Skin epidermis (tissue), 12 donors: ENCODE results near the gene ABHD2.
"Not testable (repeated sequence)": the region's sequence is repeated elsewhere in the genome, so short reads cannot be mapped to it uniquely, and the experiment has no call there.

Source experiments
- H3K27ac ChIP-seq, 21 experiments: fragments of 200-600 bp; sonication (generic) in 11 of 21; one replicate each; pipeline ENCODE4 v1.5.0; 2020; ENCODE audit warnings: mild to moderate bottlenecking in 3 of 21, inconsistent platforms in 2 of 21, moderate library complexity in 2 of 21
- H3K4me3 ChIP-seq, 7 experiments: fragments of 200-600 bp; sonication (generic) in 2 of 7; one replicate each; pipeline ENCODE4 v1.5.0; 2020; ENCODE audit warnings: inconsistent platforms in 2 of 7, mild to moderate bottlenecking in 2 of 7, moderate library complexity in 1 of 7

Gene ABHD2

GRCh38 chr15:89115547-89115946 lies 27.3 kb downstream of the ABHD2 start:
- Histone ChIP-seq H3K27ac (peak overlapping the region in 1 of 21 experiments; percentile 39), H3K4me3 (no peak overlapping the region)

GRCh38 chr15:89116404-89116803 lies 28.1 kb downstream of the ABHD2 start:
- Histone ChIP-seq H3K4me3 (no peak overlapping the region), H3K27ac (peak overlapping the region in 1 of 21 experiments; percentile 26)

GRCh38 chr15:89117790-89118189 lies 29.5 kb downstream of the ABHD2 start:
- peak overlapping the region in 2 of 21 experiments; percentile 11 for H3K27ac ChIP-seq
- no peak overlapping the region for H3K4me3 ChIP-seq

GRCh38 chr15:89118481-89118989 lies 30.3 kb downstream of the ABHD2 start:
- Histone ChIP-seq H3K27ac (peak overlapping the region in 6 of 21 experiments; percentile 51 to 80 (median 64)), H3K4me3 (no peak overlapping the region)

GRCh38 chr15:89119489-89120478 lies 31.5 kb downstream of the ABHD2 start:
- Histone ChIP-seq H3K4me3 (no peak overlapping the region), H3K27ac (peak overlapping the region in 12 of 21 experiments; percentile 0 to 80 (median 54))

- peak overlapping the region in 7 of 21 experiments; percentile 8 to 80 (median 51) for H3K27ac ChIP-seq
- H3K4me3 ChIP-seq: not testable (repeated sequence)
Observed at GRCh38 chr15:89120479-89121000, 32.3 kb downstream of the ABHD2 start.

- H3K4me3 ChIP-seq: no peak overlapping the region
- H3K27ac ChIP-seq: peak overlapping the region in 5 of 21 experiments; percentile 8 to 80 (median 22)
Observed at GRCh38 chr15:89121414-89121813, 33.2 kb downstream of the ABHD2 start.

GRCh38 chr15:89122505-89123180 lies 34.4 kb downstream of the ABHD2 start:
- H3K27ac ChIP-seq: peak overlapping the region in 1 of 21 experiments; percentile 6
- H3K4me3 ChIP-seq: no peak overlapping the region

- Histone ChIP-seq H3K27ac (peak overlapping the region in 1 of 21 experiments; percentile 6), H3K4me3 (no peak overlapping the region)
Observed at GRCh38 chr15:89123181-89123525, 34.9 kb downstream of the ABHD2 start.

GRCh38 chr15:89125088-89125826 lies 37.0 kb downstream of the ABHD2 start:
- Histone ChIP-seq H3K27ac (no peak overlapping the region), H3K4me3 (no peak overlapping the region)

GRCh38 chr15:89126009-89126408 lies 37.8 kb downstream of the ABHD2 start:
- no peak overlapping the region for H3K27ac ChIP-seq
- H3K4me3 ChIP-seq: no peak overlapping the region

- H3K27ac ChIP-seq: no peak overlapping the region
- no peak overlapping the region for H3K4me3 ChIP-seq
Observed at GRCh38 chr15:89127054-89127702, 38.9 kb downstream of the ABHD2 start.

- H3K27ac ChIP-seq: peak overlapping the region in 8 of 21 experiments; percentile 14 to 68 (median 54)
Observed at GRCh38 chr15:89128320-89129122, 40.3 kb downstream of the ABHD2 start.

GRCh38 chr15:89129123-89129815 lies 41.0 kb downstream of the ABHD2 start:
- peak overlapping the region in 10 of 21 experiments; percentile 6 to 68 (median 50) for H3K27ac ChIP-seq
- H3K4me3 ChIP-seq: no peak overlapping the region

More at GRCh38 chr15:89128320-89129122, 40.3 kb downstream of the ABHD2 start:
- H3K4me3 ChIP-seq: no peak overlapping the region

GRCh38 chr15:89129816-89130134 lies 41.5 kb downstream of the ABHD2 start:
- no peak overlapping the region for H3K4me3 ChIP-seq
- H3K27ac ChIP-seq: peak overlapping the region in 5 of 21 experiments; percentile 1 to 68 (median 52)

GRCh38 chr15:89130201-89130600 lies 41.9 kb downstream of the ABHD2 start:
- H3K27ac ChIP-seq: peak overlapping the region in 5 of 21 experiments; percentile 1 to 20 (median 7)
- no peak overlapping the region for H3K4me3 ChIP-seq

GRCh38 chr15:89131731-89132130 lies 43.5 kb downstream of the ABHD2 start:
- H3K27ac ChIP-seq: peak overlapping the region in 7 of 21 experiments; percentile 22 to 71 (median 44)
- H3K4me3 ChIP-seq: no peak overlapping the region
